Osteocyte (in vitro differentiated cells): ENCODE data around the gene LCNL1. TPM values are rescaled to one million over a fixed set of nuclear protein-coding genes. Genes with fewer than 3 reads are reported as not detected.

Experiments
- DNase-seq: peaks from one replicate; pipeline ENCODE4 v3.0.0; 2021; ENCODE audit warnings: mixed read lengths; ENCODE audit not compliant: unreplicated experiment; ENCODE audit errors: extremely low spot score
- H3K27ac Mint-ChIP-seq: one replicate; pipeline ENCODE4 v1.8.0; 2021; ENCODE audit warnings: mild to moderate bottlenecking, mixed read lengths; ENCODE audit not compliant: unreplicated experiment
- H3K27me3 Mint-ChIP-seq: one replicate; pipeline ENCODE4 v1.8.0; 2021; ENCODE audit warnings: mixed read lengths; ENCODE audit not compliant: unreplicated experiment
- H3K36me3 Mint-ChIP-seq: one replicate; pipeline ENCODE4 v1.8.0; 2021; ENCODE audit warnings: mixed read lengths; ENCODE audit not compliant: unreplicated experiment
- H3K4me1 Mint-ChIP-seq: one replicate; pipeline ENCODE4 v1.8.0; 2021; ENCODE audit warnings: mixed read lengths; ENCODE audit not compliant: unreplicated experiment
- H3K4me3 Mint-ChIP-seq: one replicate; pipeline ENCODE4 v1.8.0; 2021; ENCODE audit warnings: mild to moderate bottlenecking, moderate library complexity, mixed read lengths; ENCODE audit not compliant: unreplicated experiment
- H3K9me3 Mint-ChIP-seq: one replicate; pipeline ENCODE4 v1.8.0; 2021; ENCODE audit warnings: mixed read lengths; ENCODE audit not compliant: unreplicated experiment
- long read RNA-seq: library from polyadenylated mRNA; unstranded; transcript quantifications from one replicate; pipeline ENCODE4 v2.0.0, GENCODE V29; 2021
- total RNA-seq: library from RNA; stranded (reverse); gene quantifications from 2 replicates; pipeline ENCODE4 v1.2.1, GENCODE V29; 2021
- TF ChIP-seq, protein P1 (sequence below): fragments of 200-600 bp; sonication (generic); IDR thresholded peaks from 2 replicates; pipeline ENCODE4 v1.5.0; 2021; ENCODE audit warnings: antibody characterized with exemption, mild to moderate bottlenecking, moderate library complexity

The LCNL1 gene
- 3.0 and 3.4 TPM in 2 replicates for total RNA-seq
- long read RNA-seq, result 0 reads

- Mint-ChIP-seq H3K4me1 (no peaks in the 10 kb centered on the region), H3K9me3 (no peaks in the 10 kb centered on the region), H3K36me3 (no peaks in the 10 kb centered on the region), H3K27ac (no peak within 1 kb of the TSS), H3K27me3 (no peaks in the 10 kb centered on the region), H3K4me3 (no peak within 1 kb of the TSS)
- DNase-seq, result no peak
- TF ChIP-seq, protein P1, sequence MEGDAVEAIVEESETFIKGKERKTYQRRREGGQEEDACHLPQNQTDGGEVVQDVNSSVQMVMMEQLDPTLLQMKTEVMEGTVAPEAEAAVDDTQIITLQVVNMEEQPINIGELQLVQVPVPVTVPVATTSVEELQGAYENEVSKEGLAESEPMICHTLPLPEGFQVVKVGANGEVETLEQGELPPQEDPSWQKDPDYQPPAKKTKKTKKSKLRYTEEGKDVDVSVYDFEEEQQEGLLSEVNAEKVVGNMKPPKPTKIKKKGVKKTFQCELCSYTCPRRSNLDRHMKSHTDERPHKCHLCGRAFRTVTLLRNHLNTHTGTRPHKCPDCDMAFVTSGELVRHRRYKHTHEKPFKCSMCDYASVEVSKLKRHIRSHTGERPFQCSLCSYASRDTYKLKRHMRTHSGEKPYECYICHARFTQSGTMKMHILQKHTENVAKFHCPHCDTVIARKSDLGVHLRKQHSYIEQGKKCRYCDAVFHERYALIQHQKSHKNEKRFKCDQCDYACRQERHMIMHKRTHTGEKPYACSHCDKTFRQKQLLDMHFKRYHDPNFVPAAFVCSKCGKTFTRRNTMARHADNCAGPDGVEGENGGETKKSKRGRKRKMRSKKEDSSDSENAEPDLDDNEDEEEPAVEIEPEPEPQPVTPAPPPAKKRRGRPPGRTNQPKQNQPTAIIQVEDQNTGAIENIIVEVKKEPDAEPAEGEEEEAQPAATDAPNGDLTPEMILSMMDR, result no peak
Observed at GRCh38 chr9:136982232-136983051, at the start of gene LCNL1. LCNL1 (plus strand) TSS chr9:136982993; CDS start chr9:136983587, 594 bp downstream.

- Mint-ChIP-seq H3K36me3 (peaks cover 12% of the 10 kb centered on the region), H3K27ac (no peak overlapping the region), H3K9me3 (peaks cover 3% of the 10 kb centered on the region), H3K27me3 (no peaks in the 10 kb centered on the region), H3K4me1 (no peaks in the 10 kb centered on the region), H3K4me3 (no peak overlapping the region)
- TF ChIP-seq, protein P1, result no peak
- DNase-seq, result no peak
Observed at GRCh38 chr9:136934277-136934676, 48.5 kb upstream of the LCNL1 start.

GRCh38 chr9:136935651-136936050 is 47.1 kb upstream of the LCNL1 start:
- TF ChIP-seq, protein P1, result no peak
- no peak for DNase-seq
- peaks cover 15% of the 10 kb centered on the region for H3K36me3 Mint-ChIP-seq

DNA sequence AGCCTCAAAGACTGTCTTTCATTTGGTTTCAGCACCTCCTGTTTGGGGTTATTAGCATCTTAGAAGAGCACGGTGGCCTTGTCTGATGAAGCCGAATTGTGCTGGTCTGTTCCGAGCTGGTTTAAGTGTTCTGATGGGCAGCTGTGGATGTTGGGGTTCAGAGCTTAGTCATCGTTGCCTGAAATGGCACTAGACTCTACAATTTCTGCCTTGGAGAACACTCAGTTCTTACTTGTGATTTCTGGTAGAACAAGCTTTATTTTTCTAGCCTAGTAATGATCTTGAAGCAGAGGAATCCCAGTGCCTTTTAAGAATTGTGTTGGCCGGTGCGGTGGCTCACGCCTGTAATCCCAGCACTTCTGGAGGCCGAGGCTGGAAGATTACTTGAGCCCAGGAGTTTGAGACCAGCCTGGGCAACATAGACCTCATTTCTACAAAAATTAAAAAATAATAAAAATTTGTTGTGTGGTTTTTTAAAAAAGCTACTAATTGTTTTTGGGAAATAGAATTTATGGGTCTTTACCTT is 46.1 kb upstream of the LCNL1 start:
- H3K36me3 Mint-ChIP-seq, result peaks cover 18% of the 10 kb centered on the region
- no peak overlapping the region for H3K27ac Mint-ChIP-seq
- H3K9me3 Mint-ChIP-seq, result peaks cover 2% of the 10 kb centered on the region
- TF ChIP-seq, protein P1, result no peak
- H3K4me1 Mint-ChIP-seq, result no peaks in the 10 kb centered on the region
- DNase-seq, result no peak
- H3K27me3 Mint-ChIP-seq, result no peaks in the 10 kb centered on the region
- H3K4me3 Mint-ChIP-seq, result no peak overlapping the region

More at GRCh38 chr9:136935651-136936050, 47.1 kb upstream of the LCNL1 start:
- H3K9me3 Mint-ChIP-seq, result peaks cover 3% of the 10 kb centered on the region
- H3K4me3 Mint-ChIP-seq, result no peak overlapping the region
- H3K4me1 Mint-ChIP-seq, result no peaks in the 10 kb centered on the region
- H3K27me3 Mint-ChIP-seq, result no peaks in the 10 kb centered on the region
- no peak overlapping the region for H3K27ac Mint-ChIP-seq
